ENCODE measurements around the gene PPP1R26.

- TF ChIP-seq CTCF (IDR thresholded peaks at IDR 0.05; ENCODE audit: low read depth, low read length) (no peak), MAX (IDR thresholded peaks at IDR 0.05; ENCODE audit: low read depth, low read length) (no peak)
Observed at GRCh38 chr9:135485832-135486231, 6.2 kb downstream of the PPP1R26 start.

Data from NB4 (cell line).